Adrenal gland (tissue), 5 donors: ENCODE results near the gene HINT3.

Source experiments
- POLR2A ChIP-seq, 2 donors: fragments of 450-650 bp; IDR thresholded peaks; one replicate each; pipeline ENCODE4 v1.6.1; 2017; ENCODE audit warnings: antibody characterized with exemption in 2 of 2, mild to moderate bottlenecking in 2 of 2, moderate library complexity in 1 of 2
- TF ChIP-seq, protein P1 (sequence below), 6 experiments: fragments of 450-650 bp in 4 of 6; fragments of 200-600 bp in 2 of 6; sonication (generic) in 1 of 6; IDR thresholded peaks; 1 replicate in 5 of 6; 2 replicates in 1 of 6; pipeline versions ENCODE4 v1.5.1 to v1.8.0; 2016 to 2021; ENCODE audit warnings: antibody characterized with exemption in 6 of 6, mild to moderate bottlenecking in 2 of 6, moderate library complexity in 1 of 6
- donor health status: DM: no; HTN: no; CAD: no.

- TF ChIP-seq, protein P1, sequence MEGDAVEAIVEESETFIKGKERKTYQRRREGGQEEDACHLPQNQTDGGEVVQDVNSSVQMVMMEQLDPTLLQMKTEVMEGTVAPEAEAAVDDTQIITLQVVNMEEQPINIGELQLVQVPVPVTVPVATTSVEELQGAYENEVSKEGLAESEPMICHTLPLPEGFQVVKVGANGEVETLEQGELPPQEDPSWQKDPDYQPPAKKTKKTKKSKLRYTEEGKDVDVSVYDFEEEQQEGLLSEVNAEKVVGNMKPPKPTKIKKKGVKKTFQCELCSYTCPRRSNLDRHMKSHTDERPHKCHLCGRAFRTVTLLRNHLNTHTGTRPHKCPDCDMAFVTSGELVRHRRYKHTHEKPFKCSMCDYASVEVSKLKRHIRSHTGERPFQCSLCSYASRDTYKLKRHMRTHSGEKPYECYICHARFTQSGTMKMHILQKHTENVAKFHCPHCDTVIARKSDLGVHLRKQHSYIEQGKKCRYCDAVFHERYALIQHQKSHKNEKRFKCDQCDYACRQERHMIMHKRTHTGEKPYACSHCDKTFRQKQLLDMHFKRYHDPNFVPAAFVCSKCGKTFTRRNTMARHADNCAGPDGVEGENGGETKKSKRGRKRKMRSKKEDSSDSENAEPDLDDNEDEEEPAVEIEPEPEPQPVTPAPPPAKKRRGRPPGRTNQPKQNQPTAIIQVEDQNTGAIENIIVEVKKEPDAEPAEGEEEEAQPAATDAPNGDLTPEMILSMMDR (IDR thresholded peaks at IDR 0.05) = no peak
- no peak for TF ChIP-seq POLR2A (IDR thresholded peaks at IDR 0.05)
Observed at GRCh38 chr6:126017668-126018067, 61.1 kb downstream of the HINT3 start.
